Breast epithelium (tissue), 3 donors: Measurements from ENCODE around the gene RTCA.

ENCODE experiments used
- POLR2A ChIP-seq: fragments of 450-650 bp; IDR thresholded peaks from one replicate; pipeline ENCODE4 v1.6.1; 2016; ENCODE audit warnings: antibody characterized with exemption, mild to moderate bottlenecking, moderate library complexity
- TF ChIP-seq, protein P1 (sequence below), 3 donors: fragments of 450-650 bp; IDR thresholded peaks; one replicate each; pipeline ENCODE4 v1.5.1; 2016 to 2017; ENCODE audit warnings: antibody characterized with exemption in 3 of 3, mild to moderate bottlenecking in 3 of 3, moderate library complexity in 3 of 3

- TF ChIP-seq POLR2A: no peak
- TF ChIP-seq, protein P1, sequence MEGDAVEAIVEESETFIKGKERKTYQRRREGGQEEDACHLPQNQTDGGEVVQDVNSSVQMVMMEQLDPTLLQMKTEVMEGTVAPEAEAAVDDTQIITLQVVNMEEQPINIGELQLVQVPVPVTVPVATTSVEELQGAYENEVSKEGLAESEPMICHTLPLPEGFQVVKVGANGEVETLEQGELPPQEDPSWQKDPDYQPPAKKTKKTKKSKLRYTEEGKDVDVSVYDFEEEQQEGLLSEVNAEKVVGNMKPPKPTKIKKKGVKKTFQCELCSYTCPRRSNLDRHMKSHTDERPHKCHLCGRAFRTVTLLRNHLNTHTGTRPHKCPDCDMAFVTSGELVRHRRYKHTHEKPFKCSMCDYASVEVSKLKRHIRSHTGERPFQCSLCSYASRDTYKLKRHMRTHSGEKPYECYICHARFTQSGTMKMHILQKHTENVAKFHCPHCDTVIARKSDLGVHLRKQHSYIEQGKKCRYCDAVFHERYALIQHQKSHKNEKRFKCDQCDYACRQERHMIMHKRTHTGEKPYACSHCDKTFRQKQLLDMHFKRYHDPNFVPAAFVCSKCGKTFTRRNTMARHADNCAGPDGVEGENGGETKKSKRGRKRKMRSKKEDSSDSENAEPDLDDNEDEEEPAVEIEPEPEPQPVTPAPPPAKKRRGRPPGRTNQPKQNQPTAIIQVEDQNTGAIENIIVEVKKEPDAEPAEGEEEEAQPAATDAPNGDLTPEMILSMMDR (IDR thresholded peaks at IDR 0.05): no peak
These were observed 48.2 kb upstream of the RTCA start for GRCh38 chr1:100217834-100218233.
